ENCODE measurements around the gene SLC1A2. TPM values are rescaled to one million over a fixed set of nuclear protein-coding genes. Genes with fewer than 3 reads are reported as not detected.

The SLC1A2 gene
- total RNA-seq, 2 experiments from 2014 or later, result not detected

DNA sequence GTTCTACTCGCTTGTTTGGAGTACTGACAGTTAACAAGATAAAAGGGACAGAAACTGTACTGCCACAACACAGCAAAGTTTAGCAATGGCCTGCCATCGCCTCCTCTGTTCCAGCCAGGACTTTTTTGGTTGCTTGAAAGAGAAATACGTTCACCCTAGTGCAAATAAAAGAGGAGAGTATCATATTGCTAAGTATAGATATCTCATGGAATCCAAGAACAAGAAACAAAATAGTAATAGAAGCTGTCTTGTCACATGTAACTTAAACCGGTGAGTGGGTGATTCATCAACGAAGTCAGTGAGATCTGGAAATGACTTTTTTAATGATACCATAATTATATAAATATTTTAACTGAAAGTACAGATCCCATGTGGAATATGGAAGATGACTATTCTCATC is 35.4 kb downstream of the SLC1A2 start:
- peaks cover 4% of the 10 kb centered on the region for H3K9me3 Mint-ChIP-seq
- DNase-seq, result no peak
- ChIA-PET POLR2A (no interaction called here), CTCF (no interaction called here)
- no peak overlapping the region for H3K4me3 Mint-ChIP-seq
- no peaks in the 10 kb centered on the region for H3K36me3 Mint-ChIP-seq (ENCODE audit: low read depth)
- no peak overlapping the region for H3K27ac Mint-ChIP-seq
- H3K4me1 Mint-ChIP-seq, result no peaks in the 10 kb centered on the region
- no peaks in the 10 kb centered on the region for H3K27me3 Mint-ChIP-seq

DNA sequence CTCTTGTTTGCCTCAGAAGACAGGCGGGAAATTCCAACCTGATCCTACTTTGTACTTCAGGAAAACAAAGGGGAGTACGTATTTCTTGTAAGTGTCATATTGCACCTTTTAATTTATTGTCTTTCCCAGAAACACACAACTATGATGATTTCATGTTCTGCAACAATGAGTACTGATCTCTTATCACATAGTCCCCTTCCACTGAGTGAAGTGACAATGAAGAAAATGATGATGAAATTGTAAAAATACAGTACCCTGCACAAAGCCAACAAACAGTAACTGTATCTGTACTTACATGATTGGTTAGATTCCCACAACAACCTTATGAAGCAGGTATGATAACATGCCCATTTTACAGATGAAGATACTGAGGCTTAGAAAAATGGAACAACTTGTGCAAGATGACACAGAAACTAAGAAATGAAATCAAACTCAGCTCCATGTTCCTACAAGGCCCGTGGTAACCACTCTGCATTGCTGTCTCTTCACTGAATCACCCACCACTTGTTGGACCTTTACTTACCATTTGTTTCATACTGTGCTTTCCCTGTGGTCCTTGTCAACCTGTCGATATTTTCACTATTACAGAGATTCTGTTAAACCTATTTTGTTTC is 37.5 kb downstream of the SLC1A2 start:
- Mint-ChIP-seq H3K27ac (no peak overlapping the region), H3K4me1 (no peaks in the 10 kb centered on the region), H3K9me3 (peaks cover 4% of the 10 kb centered on the region), H3K4me3 (no peak overlapping the region), H3K36me3 (ENCODE audit: low read depth) (no peaks in the 10 kb centered on the region), H3K27me3 (peaks cover 4% of the 10 kb centered on the region)
- ChIA-PET CTCF (interaction anchor here (1.7 kb wide), 1 partner anchor 14 kb away, joined by 3 read pairs; no protein-coding TSS in a partner anchor), POLR2A (no interaction called here)
- no peak for DNase-seq

DNA sequence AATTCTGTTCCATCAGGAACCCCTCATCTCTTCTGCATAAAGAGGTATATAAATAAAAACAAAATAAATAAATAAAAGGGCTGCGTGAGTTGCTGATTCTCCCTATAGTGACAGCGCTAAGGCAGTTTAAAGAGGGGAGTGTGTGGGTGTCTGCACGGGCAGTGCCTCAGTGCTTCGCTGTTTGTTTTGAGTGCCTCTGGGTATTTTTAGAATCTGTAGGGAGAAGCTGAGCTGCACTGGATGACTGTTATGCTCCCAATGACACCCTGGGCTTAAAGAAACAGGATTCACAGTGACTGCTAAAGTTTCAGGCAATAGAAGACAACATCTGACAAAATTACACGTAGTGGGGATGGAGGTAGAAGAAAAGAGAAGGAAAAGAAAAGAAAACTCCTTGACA is 38.8 kb downstream of the SLC1A2 start:
- Mint-ChIP-seq H3K9me3 (peaks cover 4% of the 10 kb centered on the region), H3K27ac (no peak overlapping the region), H3K4me1 (no peaks in the 10 kb centered on the region), H3K27me3 (peaks cover 4% of the 10 kb centered on the region), H3K36me3 (ENCODE audit: low read depth) (no peaks in the 10 kb centered on the region), H3K4me3 (no peak overlapping the region)
- CTCF ChIA-PET, result interaction anchor here (1.3 kb wide), 2 partner anchors 11 to 17 kb away, joined by 3 to 4 read pairs; no protein-coding TSS in a partner anchor
- POLR2A ChIA-PET, result no interaction called here
- no peak for DNase-seq

DNA sequence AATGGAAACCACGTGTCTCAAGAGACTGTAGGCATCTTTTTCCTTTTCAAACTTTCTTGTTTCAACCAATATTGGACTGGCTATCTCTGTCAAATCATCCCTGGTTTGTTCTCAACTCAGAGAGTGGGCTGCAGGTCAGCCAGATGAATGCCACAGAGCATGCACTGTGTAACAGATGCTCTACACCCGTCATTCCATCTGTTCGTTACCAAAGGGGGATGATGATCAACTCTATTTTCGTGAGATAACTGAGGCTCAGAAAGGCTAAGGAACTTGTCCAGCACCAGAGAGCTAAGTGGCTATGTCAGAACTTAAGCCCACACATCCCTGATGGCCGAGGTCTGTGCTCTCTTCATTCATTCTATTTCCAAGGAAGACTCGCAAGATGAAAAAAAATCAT is 42.1 kb downstream of the SLC1A2 start:
- Mint-ChIP-seq H3K27me3 (peaks cover 6% of the 10 kb centered on the region), H3K36me3 (ENCODE audit: low read depth) (no peaks in the 10 kb centered on the region), H3K4me3 (no peak overlapping the region), H3K27ac (no peak overlapping the region), H3K4me1 (no peaks in the 10 kb centered on the region), H3K9me3 (no peaks in the 10 kb centered on the region)
- CTCF ChIA-PET, result interaction anchor here (1.5 to 1.7 kb wide), 2 partner anchors 10 to 451 kb away, joined by 5 to 6 read pairs; no protein-coding TSS in a partner anchor
- POLR2A ChIA-PET, result no interaction called here
- no peak for DNase-seq

DNA sequence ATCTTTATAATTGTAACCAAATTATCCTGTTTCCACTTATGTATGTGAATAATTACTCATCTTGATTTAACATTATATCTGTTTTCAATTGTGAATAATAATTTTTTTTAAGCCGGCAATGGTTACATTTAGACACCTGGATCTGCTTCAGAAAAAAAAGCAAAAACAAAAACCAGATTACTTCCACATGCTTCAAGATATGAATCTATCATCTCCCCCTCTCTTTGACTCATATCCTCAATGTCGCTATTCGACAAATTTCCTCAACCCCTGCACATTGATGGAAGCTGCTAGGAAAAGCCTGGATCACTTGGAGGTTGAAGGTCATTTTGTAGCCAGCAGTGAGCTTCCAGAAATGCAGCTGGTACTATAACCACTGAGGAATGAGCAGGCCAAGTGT is 42.7 kb downstream of the SLC1A2 start:
- ChIA-PET POLR2A (no interaction called here), CTCF (interaction anchor here (1.7 kb wide), 1 partner anchor 11 kb away, joined by 3 read pairs; no protein-coding TSS in a partner anchor)
- no peaks in the 10 kb centered on the region for H3K4me1 Mint-ChIP-seq
- H3K27ac Mint-ChIP-seq, result no peak overlapping the region
- peaks cover 6% of the 10 kb centered on the region for H3K27me3 Mint-ChIP-seq
- H3K4me3 Mint-ChIP-seq, result no peak overlapping the region
- H3K36me3 Mint-ChIP-seq (ENCODE audit: low read depth), result no peaks in the 10 kb centered on the region
- no peaks in the 10 kb centered on the region for H3K9me3 Mint-ChIP-seq
- DNase-seq, result no peak

DNA sequence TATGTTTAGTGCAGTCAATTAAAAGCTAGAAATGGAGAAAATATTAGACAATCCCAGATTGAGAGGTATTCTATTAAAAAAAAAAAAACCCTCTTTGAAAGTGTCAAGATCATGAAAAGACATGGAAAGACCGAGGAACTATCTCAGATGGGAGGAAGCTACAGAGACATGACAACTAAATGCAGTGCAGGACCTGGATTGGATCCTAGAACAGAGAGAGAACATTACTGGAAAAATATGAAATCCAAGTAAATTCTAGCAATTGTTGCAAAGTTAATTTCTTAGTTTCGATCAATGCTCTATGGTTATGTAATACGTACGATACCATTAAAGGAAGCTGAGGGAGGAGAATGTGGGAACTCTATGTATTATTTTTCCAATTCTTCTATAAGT is 43.2 kb downstream of the SLC1A2 start:
- Mint-ChIP-seq H3K27ac (no peak overlapping the region), H3K4me1 (no peaks in the 10 kb centered on the region), H3K36me3 (ENCODE audit: low read depth) (no peaks in the 10 kb centered on the region), H3K9me3 (no peaks in the 10 kb centered on the region), H3K4me3 (no peak overlapping the region), H3K27me3 (peaks cover 6% of the 10 kb centered on the region)
- ChIA-PET CTCF (interaction anchor here (1.7 kb wide), 1 partner anchor 11 kb away, joined by 3 read pairs; no protein-coding TSS in a partner anchor), POLR2A (no interaction called here)
- no peak for DNase-seq

DNA sequence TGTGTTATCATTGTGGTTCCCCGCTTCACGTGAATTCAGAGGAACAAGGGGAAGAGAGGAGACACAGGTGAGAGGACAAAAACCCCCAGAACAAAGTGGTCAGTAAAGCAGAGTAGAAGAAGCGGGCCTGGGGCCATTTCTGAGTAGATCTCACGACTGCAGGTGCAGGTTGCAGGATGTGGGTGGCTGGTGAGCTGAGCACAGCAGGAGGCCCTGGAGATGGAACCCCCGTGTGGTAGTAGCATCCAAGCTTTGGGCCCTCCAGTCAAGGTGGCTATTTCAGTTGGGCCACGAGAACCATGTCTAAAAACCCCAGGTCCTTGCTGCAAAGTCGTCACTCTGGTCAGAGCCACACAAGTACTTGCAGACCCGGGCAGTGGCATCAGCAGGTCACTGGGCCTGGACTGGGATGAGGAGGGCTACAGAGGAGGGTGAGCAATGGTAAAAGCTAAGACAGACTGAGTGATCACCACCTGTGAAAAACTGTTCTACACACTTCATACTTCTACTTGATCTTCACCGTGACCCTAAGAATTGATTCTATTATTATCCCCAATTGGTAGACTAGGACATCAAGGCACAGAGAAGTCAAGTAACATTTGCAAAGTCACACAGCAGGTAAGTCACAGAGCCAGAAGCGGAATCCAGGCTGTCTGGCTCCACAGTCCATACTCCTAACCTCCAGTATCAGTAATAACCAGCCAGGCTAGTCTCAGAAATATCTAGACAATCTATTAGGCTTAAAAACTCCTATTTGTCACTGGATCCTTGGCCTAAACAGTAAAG is 43.8 kb downstream of the SLC1A2 start:
- no peak overlapping the region for H3K4me3 Mint-ChIP-seq
- H3K27ac Mint-ChIP-seq, result no peak overlapping the region
- H3K4me1 Mint-ChIP-seq, result no peaks in the 10 kb centered on the region
- H3K27me3 Mint-ChIP-seq, result peaks cover 6% of the 10 kb centered on the region
- no peaks in the 10 kb centered on the region for H3K36me3 Mint-ChIP-seq (ENCODE audit: low read depth)
- POLR2A ChIA-PET, result no interaction called here
- H3K9me3 Mint-ChIP-seq, result no peaks in the 10 kb centered on the region
- CTCF ChIA-PET, result interaction anchor here (1.0 to 1.9 kb wide), 3 partner anchors 11 to 70 kb away, joined by 3 to 4 read pairs (median 3); no protein-coding TSS in a partner anchor
- no peak for DNase-seq

DNA sequence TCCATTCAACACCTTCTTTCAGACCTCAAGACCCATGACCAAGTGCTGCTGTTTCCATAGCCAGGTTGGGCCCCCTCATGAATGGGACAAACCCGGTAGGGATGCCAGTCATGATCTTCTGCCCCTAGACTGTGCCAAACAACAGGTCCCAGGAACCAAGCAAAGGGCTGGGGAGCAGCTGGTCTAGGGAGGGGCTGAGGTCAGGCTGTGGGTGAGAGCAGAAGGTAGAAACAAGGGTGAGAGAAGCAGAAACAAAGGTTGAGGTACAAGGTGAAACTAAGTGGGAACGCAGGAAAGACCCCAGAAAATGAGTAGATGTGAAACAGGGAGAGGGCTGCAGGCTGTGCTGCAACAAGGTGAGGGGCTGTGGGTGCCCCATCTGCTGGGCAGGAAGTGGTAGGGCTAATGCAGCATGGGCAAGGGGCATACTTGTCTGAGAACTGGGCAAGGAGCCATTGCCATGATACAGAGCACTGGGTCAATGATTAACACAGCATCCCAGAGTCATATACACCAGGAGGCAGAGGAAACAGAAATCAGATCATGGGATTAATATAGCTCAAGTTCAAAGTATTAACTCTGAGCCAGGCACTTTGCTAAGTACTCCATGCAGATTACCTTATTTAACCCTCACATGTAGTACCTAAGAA is 45.9 kb downstream of the SLC1A2 start:
- CTCF ChIA-PET, result no interaction called here
- Mint-ChIP-seq H3K9me3 (no peaks in the 10 kb centered on the region), H3K4me3 (no peak overlapping the region), H3K4me1 (no peaks in the 10 kb centered on the region), H3K27me3 (peaks cover 3% of the 10 kb centered on the region), H3K36me3 (ENCODE audit: low read depth) (no peaks in the 10 kb centered on the region), H3K27ac (no peak overlapping the region)
- no peak for DNase-seq
- POLR2A ChIA-PET, result no interaction called here

DNA sequence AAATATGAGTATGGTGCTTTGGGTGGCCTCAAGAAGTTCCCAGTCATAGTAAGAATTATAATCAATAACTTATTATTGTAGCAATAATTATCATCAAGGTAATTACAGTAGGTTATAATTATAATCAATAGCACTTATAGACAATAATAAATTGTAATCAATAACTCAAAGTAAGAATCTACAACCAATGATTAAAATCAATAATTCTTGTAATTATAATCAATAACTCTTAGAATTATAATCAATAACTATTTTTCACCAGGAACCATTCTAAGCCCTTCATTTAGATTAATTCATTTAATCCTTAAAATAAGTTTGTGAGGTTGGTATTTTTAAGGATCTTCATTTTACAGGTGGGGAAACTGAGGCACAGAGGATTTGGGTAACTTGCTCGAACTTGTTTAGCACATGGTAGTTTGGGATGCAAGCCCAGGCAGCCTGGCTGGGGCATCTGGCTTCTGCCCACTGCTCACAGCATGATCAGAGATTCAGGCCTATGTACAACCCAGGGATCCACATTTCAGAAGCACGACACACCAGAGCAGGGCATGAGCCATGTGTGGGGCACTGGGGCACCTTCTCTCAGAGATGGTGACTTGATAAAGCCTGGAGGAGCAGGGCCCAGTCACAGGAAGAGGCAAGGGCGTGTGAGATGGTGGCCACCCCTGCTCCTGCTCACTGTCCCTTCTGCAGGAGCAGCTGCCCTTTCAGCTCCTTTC is 46.6 kb downstream of the SLC1A2 start:
- Mint-ChIP-seq H3K27ac (no peak overlapping the region), H3K4me3 (no peak overlapping the region), H3K36me3 (ENCODE audit: low read depth) (no peaks in the 10 kb centered on the region), H3K4me1 (no peaks in the 10 kb centered on the region), H3K9me3 (no peaks in the 10 kb centered on the region), H3K27me3 (peaks cover 2% of the 10 kb centered on the region)
- ChIA-PET POLR2A (no interaction called here), CTCF (no interaction called here)
- DNase-seq, result no peak

DNA sequence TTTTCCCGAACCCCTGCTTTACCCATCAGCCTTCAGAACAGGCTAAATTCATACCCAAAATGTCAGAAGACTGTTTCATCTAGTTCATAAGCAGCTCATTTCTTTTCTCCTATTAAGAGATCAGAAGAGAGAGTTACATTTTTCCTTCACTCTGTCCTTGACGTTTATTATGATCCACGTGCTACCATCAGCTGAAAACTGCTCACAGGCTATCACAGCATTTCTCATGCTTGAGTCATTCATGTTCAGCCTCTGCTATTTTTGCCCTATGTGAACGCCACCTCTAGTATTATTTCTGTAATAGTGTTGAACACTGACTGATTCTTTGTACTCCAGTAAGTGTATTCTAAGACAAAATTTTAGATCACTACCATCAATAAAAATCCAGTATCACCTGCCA is 51.9 kb downstream of the SLC1A2 start:
- DNase-seq, result no peak
- ChIA-PET CTCF (interaction anchor here (0.9 to 1.8 kb wide), 3 partner anchors 12 to 56 kb away, joined by 3 to 5 read pairs (median 3); no protein-coding TSS in a partner anchor), POLR2A (no interaction called here)
- Mint-ChIP-seq H3K27me3 (no peaks in the 10 kb centered on the region), H3K27ac (no peak overlapping the region), H3K4me3 (no peak overlapping the region), H3K36me3 (ENCODE audit: low read depth) (no peaks in the 10 kb centered on the region), H3K4me1 (no peaks in the 10 kb centered on the region), H3K9me3 (peaks cover 9% of the 10 kb centered on the region)

DNA sequence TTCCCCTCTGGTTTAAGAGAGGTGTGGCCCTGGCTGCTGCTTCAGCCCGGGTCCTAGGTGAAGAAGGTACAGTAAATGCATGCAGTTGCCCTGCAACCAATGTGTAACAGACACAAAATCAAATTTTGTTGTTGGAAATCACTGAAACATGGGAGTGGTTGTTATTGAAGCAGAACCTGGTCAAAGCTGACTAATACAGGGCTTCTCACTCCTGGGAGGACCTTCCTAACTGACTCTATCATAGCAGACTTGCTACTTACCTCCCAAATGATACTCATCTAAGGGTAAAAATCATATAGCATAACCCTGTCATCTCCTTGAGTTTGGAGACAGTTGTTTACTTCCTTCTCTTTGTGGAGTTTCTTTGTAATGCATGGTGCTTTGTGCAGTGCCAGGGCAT is 52.6 kb downstream of the SLC1A2 start:
- Mint-ChIP-seq H3K36me3 (ENCODE audit: low read depth) (no peaks in the 10 kb centered on the region), H3K4me1 (no peaks in the 10 kb centered on the region), H3K27ac (no peak overlapping the region), H3K4me3 (no peak overlapping the region), H3K27me3 (no peaks in the 10 kb centered on the region), H3K9me3 (peaks cover 9% of the 10 kb centered on the region)
- DNase-seq, result no peak
- CTCF ChIA-PET, result interaction anchor here (1.3 kb wide), 2 partner anchors 15 to 17 kb away, joined by 3 read pairs; no protein-coding TSS in a partner anchor
- POLR2A ChIA-PET, result no interaction called here

DNA sequence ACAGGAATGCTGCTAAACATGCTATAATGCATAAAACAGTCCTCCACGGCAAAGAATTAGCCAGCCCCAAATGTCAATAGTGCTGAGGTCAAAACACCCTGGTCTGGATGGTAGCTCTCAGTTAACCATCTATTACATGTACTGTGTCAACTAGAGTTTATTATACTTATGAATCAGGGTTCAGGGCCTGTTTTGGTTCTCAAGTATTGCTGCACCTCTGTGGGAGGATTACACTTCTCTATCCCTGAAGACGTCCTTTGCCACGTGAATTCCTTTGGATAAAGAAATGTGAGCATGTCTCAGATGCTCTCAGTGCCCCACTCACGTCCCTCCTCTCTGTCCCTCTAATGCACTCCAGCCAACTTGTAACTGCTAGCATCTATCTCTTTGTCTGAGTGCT is 53.4 kb downstream of the SLC1A2 start:
- CTCF ChIA-PET, result interaction anchor here (1.3 kb wide), 1 partner anchor 17 kb away, joined by 3 read pairs; no protein-coding TSS in a partner anchor
- Mint-ChIP-seq H3K27ac (no peak overlapping the region), H3K36me3 (ENCODE audit: low read depth) (no peaks in the 10 kb centered on the region), H3K4me1 (no peaks in the 10 kb centered on the region), H3K4me3 (no peak overlapping the region), H3K9me3 (peaks cover 9% of the 10 kb centered on the region), H3K27me3 (no peaks in the 10 kb centered on the region)
- POLR2A ChIA-PET, result no interaction called here
- DNase-seq, result no peak
